Parathyroid adenoma (tissue), 2 donors: ENCODE measurements around the gene CHID1.

ENCODE experiments used
- H2AFZ ChIP-seq: fragments of 300-600 bp; sonication (generic); one replicate; pipeline ENCODE4 v1.7.0; 2017; ENCODE audit warnings: antibody characterized with exemption, mild to moderate bottlenecking
- H3K27ac ChIP-seq: fragments of 300-600 bp; sonication (generic); one replicate; pipeline ENCODE4 v1.7.0; 2017
- H3K27me3 ChIP-seq: fragments of 300-600 bp; sonication (generic); one replicate; pipeline ENCODE4 v1.7.0; 2017; ENCODE audit warnings: low read length; ENCODE audit not compliant: control insufficient read depth, insufficient read depth
- H3K36me3 ChIP-seq: fragments of 300-600 bp; sonication (generic); one replicate; pipeline ENCODE4 v1.7.0; 2017; ENCODE audit warnings: low read length; ENCODE audit not compliant: control insufficient read depth, insufficient read depth
- H3K4me1 ChIP-seq: fragments of 300-600 bp; sonication (generic); one replicate; pipeline ENCODE4 v1.7.0; 2017; ENCODE audit warnings: control low read depth
- H3K4me2 ChIP-seq: fragments of 300-600 bp; sonication (generic); one replicate; pipeline ENCODE4 v1.7.0; 2017; ENCODE audit warnings: low read length
- H3K4me3 ChIP-seq: fragments of 300-600 bp; sonication (generic); one replicate; pipeline ENCODE4 v1.7.0; 2017; ENCODE audit warnings: low read depth, low read length
- H3K79me2 ChIP-seq: fragments of 300-600 bp; sonication (generic); one replicate; pipeline ENCODE4 v1.7.0; 2017; ENCODE audit warnings: control low read depth
- H3K9ac ChIP-seq: fragments of 300-600 bp; sonication (generic); one replicate; pipeline ENCODE4 v1.7.0; 2017; ENCODE audit warnings: mild to moderate bottlenecking
- H3K9me3 ChIP-seq: fragments of 300-600 bp; sonication (generic); one replicate; pipeline ENCODE4 v1.7.0; 2017; ENCODE audit warnings: low read length; ENCODE audit not compliant: control insufficient read depth
- CTCF ChIP-seq: fragments of 300-600 bp; sonication (generic); IDR thresholded peaks from one replicate; pipeline ENCODE4 v1.7.0; 2017; ENCODE audit warnings: antibody characterized with exemption, mild to moderate bottlenecking
- donor health status: primary hyperparathyroidism.

Gene CHID1

GRCh38 chr11:842370-843002 lies 68.1 kb downstream of the CHID1 start, which contains the start of the genes POLR2L and TSPAN4:
POLR2L (minus strand) TSS chr11:842529; CDS start chr11:842508, 21 bp downstream.
TSPAN4 (plus strand) TSS chr11:842852; CDS start chr11:850305, 7,453 bp downstream.
- Histone ChIP-seq H3K4me3 (peak within 1 kb of the TSS; percentile 68), H2AFZ (peak within 1 kb of the TSS; percentile 94), H3K27ac (peak within 1 kb of the TSS; percentile 90), H3K9me3 (no peaks in the 10 kb centered on the region), H3K36me3 (no peaks in the 10 kb centered on the region), H3K27me3 (no peaks in the 10 kb centered on the region), H3K4me2 (peak within 1 kb of the TSS; percentile 71), H3K79me2 (no peaks in the 10 kb centered on the region), H3K9ac (no peak within 1 kb of the TSS), H3K4me1 (peaks cover 3% of the 10 kb centered on the region)
- TF ChIP-seq CTCF = no peak

- Histone ChIP-seq H2AFZ (peak overlapping the region; percentile 94), H3K4me3 (peak overlapping the region; percentile 68), H3K4me2 (peak overlapping the region; percentile 71), H3K4me1 (peaks cover 3% of the 10 kb centered on the region), H3K36me3 (no peaks in the 10 kb centered on the region), H3K79me2 (no peaks in the 10 kb centered on the region), H3K9ac (no peak overlapping the region), H3K9me3 (no peaks in the 10 kb centered on the region), H3K27ac (peak overlapping the region; percentile 90), H3K27me3 (no peaks in the 10 kb centered on the region)
- no peak for TF ChIP-seq CTCF
These were observed 68.6 kb downstream of the CHID1 start for GRCh38 chr11:841981-842369.

GRCh38 chr11:839875-840617 lies 70.6 kb downstream of the CHID1 start:
- Histone ChIP-seq H3K9me3 (no peaks in the 10 kb centered on the region), H3K9ac (no peak overlapping the region), H3K4me2 (no peak overlapping the region), H3K36me3 (no peaks in the 10 kb centered on the region), H2AFZ (no peak overlapping the region), H3K27me3 (no peaks in the 10 kb centered on the region), H3K27ac (no peak overlapping the region), H3K79me2 (no peaks in the 10 kb centered on the region), H3K4me3 (no peak overlapping the region), H3K4me1 (peaks cover 3% of the 10 kb centered on the region)
- TF ChIP-seq CTCF = no peak

GRCh38 chr11:839280-839623 lies 71.4 kb downstream of the CHID1 start:
- peaks cover 3% of the 10 kb centered on the region for H3K4me1 ChIP-seq
- no peak for TF ChIP-seq CTCF
- no peak overlapping the region for H3K4me3 ChIP-seq
- H3K79me2 ChIP-seq = no peaks in the 10 kb centered on the region
- H3K4me2 ChIP-seq = no peak overlapping the region
- H2AFZ ChIP-seq = no peak overlapping the region
- no peaks in the 10 kb centered on the region for H3K27me3 ChIP-seq
- H3K9ac ChIP-seq = no peak overlapping the region
- H3K9me3 ChIP-seq = no peaks in the 10 kb centered on the region
- H3K36me3 ChIP-seq = no peaks in the 10 kb centered on the region
- no peak overlapping the region for H3K27ac ChIP-seq
